GM19467 (cell line): Measurements from ENCODE around the gene CACNA2D1.

ENCODE experiments used
- ATAC-seq: cut with Tn5 transposase; IDR thresholded peaks from one replicate; pipeline ENCODE4 v1.9.1; 2021; ENCODE audit warnings: mild to moderate bottlenecking, moderate library complexity; ENCODE audit not compliant: unreplicated experiment

The CACNA2D1 gene

DNA sequence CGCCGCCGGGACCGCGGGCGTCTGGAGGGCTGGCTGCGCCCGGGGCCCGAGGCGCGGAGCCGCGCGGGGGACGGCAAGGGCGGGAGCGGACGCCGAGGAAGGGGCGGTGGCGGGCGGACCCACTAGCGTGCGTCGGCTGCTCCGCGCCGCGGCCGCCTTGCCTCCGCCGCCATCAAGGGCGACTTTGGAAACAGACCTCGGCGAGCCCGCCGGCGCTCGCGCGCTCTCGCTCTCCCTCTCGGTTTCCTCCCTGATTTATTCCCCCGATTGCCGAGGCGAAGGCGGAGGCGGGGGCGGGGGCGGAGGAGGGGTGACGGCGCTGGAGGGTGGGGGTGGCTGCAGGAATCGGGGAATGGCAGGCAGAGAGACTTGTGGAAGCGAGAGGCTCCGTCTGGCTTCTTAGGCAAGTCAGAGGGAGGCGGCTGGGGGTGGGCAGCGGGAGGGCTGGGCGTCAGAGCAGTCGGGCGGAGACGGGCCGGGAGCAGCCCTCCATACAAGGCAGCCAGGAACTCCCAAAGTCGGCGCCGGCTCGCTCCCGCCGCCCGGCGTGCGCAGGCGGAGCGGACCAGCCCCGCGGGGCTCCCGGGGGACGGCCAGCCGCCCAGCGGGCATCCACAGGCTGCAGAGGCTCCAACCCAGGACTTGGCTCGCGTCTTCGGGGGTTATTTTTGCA is at the start of gene CACNA2D1:
CACNA2D1 (minus strand) TSS at position 231 of the 673 bp plus-strand sequence.
- no peak for ATAC-seq

DNA sequence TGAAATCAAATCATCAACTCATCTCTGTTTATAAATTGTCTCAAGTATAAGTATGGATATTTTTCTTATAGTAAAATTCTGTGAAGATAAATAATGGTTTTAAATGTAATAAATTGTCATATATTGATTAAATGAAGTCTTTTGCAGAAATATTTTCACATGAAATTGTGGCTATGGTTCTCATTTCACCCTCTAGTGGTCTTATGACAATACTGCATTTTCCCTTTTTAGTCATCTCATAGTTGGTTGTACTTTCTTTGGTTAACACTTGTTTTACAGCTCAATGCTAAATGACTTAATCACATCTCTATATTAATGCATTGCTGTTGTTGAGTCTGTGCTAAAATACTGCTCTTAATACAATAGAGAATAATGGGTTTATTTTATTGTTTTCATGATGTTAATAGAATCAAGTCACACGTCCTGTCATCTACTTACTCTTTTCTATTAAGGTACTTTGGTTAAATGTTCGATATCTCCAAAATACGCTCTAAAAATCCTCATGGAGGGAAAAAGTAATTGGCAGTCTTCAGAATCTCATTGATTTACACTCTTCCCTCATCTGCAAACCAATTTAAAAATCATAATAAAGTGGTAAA is 38.0 kb upstream of the CACNA2D1 start:
- ATAC-seq: peak; percentile 56

DNA sequence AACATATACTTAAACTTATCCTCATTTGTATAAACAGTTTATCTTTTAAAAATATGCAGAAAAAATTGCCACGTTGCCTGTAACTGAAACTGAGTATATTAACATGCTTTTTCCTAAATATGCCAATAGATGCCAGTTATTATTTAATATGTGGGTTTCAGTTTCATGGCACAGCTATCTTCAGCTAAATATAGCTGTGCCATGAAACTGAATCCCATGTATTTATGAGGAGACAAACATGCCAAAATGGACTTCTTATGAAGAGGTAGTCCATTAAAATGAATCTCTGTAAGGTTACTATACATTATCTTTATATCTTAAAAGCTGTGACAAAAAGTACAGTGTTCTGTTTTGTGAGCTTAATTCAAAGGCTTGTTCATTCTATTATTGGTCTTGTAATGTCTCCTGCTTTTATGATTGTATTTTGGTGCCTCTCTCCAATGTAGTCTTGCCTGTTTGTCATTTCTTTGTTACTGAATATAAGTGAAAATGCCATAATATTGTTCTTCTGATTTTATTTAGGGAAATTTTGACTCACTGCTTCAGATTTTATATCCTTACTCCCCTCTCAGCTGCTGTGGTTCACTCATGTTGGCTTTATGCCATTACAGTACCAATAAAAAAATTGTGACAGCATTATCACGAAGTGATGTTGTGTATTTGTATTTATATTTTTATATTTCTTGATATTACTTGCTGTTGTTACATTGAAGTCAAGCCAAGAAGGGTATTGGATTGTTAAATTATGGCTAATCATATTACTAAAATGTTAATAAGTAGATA is 34.3 kb upstream of the CACNA2D1 start:
- ATAC-seq: no peak

DNA sequence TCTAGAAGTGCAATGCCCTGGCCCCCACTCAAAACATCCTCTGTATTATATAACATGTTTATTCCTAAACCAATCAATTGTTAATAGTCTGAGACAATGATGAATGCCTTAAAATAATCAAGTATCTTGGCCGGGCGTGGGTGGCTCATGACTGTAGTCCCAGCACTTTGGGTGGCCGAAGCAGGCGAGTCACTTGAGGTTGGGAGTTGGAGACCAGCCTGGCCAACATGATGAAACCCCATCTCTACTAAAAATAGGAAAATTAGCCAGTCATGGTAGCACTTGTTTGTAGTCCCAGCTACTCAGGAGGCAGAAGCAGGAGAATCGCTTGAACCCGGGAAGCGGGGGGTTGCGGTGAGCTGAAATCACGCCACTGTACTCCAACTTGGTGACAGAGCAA is 29.4 kb upstream of the CACNA2D1 start:
- no peak for ATAC-seq

DNA sequence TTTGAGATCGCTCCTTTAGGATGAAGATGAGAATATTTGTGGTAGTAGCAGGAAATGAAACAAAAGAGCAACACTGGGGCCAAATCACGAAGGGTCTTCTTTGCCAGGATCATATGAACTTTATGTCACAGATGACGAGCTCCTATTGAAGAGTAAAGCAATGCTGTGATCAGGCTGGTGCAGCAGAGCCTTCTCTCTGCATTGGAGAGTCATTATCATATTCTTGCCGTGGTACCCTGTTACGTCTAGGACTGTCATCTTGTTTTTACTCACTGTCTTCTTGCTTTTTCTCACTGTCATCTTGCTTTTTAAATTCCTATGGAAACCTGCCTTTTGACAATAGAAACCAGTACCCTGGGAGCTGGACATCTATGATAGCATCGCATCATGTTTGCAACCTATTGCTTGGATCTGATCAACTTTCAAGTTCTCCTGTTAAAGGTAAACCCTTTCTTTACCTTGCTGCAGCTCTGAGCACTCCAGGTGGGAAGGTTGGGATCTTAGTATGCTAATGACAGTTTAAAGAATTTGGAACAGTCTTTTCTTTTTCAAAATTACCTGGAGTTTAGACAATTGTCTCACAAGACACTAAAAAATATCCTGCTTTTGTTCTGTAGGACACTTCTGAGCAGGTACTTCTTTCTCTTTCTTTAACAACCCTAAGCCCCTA is 27.9 kb upstream of the CACNA2D1 start:
- ATAC-seq: no peak

DNA sequence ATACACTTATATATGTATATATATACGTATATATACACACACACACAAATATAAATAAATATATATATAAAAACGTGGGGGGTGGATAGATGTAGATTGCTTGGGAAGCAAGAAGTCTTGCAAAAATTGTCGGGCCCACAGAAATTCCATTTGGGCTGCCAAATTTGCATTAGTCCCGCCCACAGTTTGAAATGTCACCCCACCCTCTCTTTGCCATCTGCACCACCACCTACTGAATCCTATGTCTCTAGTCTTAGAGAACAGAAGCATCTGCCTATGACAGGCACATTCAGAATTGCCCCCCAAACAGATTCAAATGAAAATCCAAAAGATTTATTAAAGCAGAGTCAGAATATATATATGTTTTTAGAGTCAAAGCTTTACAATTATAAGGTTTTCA is 25.6 kb upstream of the CACNA2D1 start:
- no peak for ATAC-seq

DNA sequence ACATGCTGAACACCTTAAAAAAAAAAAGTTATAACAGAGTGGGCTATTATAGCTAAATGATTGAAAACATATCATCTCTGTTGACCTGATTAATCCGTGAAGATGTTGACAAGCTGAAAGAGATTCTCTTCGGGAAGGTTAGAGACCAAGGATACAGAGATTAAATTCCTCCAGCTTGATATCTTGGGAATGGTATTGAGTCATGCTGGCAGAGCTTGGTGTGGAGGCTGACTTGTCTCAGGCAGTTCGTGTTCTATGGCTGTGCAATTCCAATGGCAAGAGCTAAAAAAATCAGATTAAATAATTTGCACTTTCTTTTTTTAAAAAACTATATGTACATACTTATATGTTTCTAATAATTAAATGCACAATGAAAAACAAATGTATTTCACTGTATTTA is 24.9 kb upstream of the CACNA2D1 start:
- no peak for ATAC-seq

DNA sequence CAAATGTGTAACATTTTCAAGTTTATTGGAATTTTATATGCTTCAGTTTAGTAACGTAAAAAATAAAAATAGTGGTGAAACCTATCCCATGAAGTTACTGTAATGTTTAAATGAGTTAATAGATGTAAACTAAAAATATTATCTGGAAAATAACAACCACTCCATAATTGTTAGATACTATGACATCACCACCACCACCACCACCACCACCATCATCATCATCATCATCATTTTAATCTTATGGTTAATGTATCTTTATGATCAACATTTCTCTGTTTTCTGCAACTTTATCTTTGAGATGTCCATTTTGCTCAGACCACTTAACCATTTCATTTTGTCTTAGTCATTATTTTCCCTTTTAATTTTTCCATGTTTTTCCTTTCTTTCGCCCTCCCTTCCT is 23.4 kb upstream of the CACNA2D1 start:
- no peak for ATAC-seq

DNA sequence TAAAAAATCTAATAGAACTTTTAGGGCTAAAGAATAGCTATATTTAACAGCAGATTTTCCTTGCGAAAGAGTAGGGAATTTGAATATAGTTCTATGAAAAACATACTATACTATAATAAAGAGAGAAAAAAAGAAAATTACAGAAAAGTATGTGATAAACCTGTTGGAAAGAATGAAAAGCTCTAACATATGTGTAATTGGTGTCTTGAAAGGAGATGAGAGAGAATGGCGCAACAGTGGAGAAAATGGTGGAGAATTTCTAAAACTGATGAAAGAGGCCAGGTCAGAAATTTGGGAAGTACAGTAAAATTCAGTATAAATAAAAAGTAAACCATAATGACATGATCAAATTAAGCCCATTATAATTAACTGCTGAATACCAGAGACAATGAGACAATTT is 20.8 kb upstream of the CACNA2D1 start:
- no peak for ATAC-seq

DNA sequence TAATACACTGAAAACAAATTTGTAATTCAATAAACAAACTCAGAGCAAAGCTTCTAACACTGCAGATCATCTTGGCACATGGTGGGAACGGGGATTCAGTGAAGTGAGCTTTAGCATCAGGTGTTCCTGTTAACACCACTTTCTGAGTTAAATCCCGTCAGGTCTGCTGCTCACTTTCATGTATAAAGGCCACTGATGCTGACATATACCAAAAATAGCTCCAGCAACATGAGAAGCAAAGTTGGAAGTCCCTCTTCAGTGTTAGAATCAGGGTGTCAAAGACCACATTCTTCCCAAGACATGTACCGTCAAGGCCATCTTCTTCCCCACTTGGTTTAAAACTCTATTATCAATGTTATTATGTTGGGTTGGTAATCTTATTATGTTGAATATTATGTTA is 11.7 kb upstream of the CACNA2D1 start:
- ATAC-seq: no peak

DNA sequence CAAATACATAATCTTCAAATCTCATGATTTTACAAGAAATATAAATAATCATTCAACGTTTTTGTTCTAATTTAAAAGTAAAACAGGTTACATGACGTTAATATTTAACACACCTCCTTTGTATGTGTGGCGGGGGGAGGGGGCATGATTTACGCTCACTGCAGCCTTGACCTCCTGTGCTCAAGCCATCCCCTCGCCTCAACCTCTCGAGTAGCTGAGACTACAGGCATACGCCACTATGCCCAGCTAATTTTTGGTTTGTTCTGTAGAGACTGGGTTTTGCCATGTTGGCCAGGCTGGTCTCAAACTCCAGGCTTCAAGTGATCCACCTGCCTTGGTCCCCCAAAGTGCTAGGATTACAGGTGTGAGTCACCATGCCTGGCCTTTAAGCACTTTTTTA is 7.2 kb upstream of the CACNA2D1 start:
- no peak for ATAC-seq

DNA sequence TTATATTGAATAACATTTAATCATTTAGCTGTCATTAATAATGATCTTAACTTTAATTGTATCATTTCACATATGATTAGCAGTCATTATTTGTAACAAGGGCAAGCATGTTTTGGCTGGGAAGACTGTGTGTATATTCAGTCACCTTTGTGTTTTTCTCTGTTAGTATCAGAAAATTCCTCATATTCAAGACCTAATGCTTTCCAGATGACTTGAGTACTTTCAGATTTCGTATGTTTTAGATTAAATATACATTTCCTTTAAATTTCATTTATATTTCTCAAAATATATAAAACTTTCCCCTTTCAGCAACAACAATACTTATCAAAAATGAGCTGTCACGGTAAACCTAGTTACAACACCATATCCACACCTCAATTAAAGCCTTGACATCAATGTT is 6.3 kb upstream of the CACNA2D1 start:
- no peak for ATAC-seq

DNA sequence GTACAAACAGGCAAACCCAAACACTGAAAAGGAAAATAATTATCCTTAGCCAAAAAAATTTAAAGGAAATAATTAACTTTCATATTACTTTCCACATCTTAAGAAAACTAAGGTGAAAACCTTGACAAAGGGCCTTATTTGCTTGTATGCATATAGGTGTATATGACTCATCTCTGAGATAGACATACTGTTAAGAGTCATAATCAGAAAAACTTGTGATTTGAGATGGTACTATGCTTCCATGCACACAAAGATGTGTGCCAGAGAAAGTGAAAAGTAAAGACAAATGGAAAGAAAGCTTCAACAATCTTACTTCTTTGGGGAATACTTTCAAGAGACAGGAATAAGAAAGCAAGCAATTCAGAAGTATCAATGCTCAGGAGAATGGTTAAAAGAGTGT is 3.3 kb upstream of the CACNA2D1 start:
- ATAC-seq: no peak

DNA sequence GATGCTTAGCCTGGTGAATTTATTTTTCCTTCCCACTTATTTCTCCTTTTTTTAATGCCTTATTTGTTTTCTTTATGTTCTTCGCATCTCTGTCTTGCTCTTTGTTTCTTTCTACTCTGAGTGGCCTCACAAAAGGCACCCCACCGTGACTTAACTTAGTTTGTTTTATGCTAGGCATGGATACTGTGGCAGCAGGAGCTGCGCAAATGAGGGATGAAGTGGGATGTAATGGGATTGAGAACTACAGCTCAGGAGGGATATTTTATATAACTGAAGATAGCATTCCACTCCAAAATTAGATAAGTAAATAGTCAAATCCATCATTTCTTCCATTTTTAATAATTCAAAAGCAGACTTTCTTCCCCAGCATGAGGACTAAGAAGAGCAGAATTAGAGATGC is 1.7 kb upstream of the CACNA2D1 start:
- no peak for ATAC-seq

DNA sequence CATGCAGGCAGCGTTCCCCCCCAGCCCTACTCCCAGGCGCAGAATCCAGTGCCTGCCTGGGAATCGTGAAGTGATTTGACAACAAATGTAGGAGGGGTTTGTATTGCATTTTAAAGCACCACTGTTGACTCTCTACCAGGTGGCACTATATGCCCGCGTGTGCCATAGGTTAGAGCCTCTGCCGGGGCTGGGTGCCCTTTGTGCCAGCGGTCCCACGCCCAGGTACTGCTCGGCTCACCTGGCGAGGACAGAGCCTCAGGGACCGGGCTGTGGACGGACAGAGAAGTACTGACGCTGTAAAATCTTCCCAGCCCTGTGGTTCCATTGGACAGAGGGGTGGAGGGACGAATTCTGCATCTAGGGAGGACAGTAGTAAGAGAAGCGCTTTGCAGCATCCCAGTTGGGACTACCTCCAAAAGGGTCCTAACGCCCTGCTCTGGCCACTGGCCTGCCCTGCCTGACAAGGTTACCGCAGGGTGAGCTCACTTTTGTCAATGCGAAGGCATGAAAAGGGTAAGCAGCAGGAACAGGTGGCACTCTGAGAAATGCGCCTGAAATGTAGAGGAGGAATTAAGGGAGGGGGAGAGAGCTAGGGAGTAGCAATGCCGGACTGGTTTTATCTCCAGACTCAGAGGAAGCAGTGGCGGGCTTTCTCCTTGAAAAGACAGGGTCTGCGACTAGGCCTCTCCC is 788 bp upstream of the CACNA2D1 start:
- no peak for ATAC-seq

DNA sequence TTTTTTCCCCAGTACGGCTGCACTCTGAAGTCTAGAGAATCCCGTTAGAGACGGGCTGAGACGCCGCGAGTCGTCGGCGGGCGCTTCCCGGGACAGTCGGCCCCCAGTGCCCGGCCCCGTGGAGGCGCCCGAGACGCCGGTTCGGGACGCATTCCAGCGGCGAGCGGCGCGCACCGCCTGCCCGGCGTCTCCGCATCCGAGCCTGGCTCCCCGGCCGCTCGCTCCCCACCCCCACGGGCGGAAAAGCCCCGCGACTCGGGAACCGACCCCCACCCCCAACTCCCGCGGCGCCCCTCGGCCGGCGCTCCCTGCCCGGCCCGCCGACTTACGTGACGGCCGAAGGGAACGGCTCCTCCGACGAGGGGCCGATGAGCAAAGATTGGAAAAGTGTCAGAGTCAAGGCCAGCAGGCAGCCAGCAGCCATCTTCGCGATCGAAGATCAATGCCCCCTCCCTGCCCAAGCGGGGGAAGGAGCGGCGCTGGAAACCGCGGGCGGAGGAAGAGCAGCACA is 486 bp downstream of the CACNA2D1 start:
- no peak for ATAC-seq

DNA sequence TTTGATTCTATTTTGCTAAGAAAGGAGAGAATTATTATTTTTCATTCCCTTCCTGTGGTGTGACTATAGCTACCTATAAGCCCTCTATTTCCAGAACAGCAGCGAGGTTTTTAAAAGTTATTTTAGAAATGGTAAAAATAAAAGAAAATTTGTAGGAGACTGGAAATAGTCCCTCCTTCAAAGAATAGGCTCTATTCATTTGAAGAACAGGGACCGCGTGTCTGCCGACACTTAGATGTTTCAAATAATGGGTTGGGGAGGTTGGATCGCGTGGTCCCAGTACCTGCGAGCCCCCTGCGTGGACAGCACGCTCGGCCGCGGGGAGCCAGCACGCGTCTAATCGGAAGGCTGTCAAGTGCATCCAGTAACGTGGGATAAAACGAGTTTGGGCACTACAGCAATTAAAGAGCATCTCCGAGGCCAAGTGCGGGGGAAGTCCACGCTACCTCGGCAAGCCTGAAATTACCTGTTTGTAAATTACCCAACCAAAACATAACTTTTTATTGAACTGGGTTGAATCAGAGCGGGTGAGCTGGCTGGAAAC is 1.0 kb downstream of the CACNA2D1 start:
- ATAC-seq: no peak

DNA sequence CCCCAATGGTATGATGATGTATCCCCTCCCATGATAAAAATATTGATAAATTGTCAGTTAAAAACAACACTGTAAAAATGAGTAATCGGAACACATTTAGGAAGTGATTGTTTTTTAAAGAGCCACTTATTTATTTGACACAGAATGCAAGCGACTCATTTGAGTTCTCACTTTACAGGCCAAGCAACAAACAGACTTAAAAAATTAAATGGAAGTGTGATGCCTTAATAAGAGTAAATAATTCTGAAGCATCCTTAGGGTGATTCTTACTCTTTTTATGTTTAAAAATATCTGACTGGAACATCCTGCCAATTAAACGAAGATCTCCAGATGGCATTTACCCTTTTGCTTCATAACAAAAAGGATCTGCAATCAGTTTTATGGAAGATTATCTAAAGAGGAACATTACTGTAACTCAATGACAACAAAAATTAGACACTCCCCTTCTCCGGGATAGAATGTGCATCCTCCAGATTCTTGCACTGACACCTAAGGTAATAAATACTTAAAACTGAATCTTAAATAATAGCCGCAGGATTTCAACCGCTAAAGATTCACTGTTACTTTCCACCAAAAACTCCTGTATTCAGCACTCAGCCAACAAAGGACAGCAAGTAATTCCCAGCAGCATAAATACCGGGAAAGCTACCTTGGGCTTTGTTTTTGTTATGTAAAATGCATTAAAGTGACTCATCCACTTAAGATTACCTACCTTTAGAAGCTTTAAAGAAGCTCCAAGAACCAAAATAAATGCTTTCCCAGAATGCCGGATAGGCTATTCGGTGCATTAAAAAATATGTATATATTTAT is 1.7 kb downstream of the CACNA2D1 start:
- ATAC-seq: no peak

DNA sequence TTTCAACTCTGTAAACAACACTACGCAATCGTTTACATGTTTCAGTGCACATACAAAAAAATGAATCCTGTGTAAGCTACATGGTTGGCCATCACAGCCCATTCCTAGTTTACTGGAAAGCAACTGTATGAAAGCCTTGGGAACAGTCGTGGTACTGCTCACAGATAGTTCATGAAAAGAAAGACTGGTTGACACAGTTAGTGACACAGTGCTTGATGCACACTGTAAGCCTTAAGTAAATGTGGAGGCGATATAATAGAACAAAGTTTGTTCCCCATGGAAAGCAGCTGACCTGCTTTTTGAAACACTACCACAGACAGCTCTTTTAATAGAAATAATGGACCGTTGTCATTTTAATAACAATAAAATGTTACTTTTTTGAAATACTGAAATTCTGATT is 5.1 kb downstream of the CACNA2D1 start:
- no peak for ATAC-seq

DNA sequence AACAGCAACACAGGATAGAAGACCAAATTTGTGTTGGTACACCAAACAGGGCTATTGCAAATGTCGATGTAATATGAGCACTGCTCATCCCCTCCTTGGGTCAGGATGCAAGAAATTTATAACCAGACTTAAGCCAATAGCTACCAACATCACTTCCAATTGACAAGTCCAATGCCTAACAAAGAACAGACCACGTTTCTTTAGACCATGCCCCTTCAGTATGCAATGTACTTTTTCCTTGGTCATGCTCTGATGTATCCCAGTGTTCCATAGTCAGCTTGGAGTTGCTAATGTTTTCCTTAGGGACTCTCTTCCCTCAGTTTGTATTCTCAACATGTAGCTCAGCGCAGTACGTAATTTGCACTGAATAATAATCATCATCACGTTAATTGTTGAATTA is 7.8 kb downstream of the CACNA2D1 start:
- ATAC-seq: no peak
